Heart left ventricle (tissue), 16 donors: ENCODE data around the gene IRF2. TPM values are rescaled to one million over a fixed set of nuclear protein-coding genes. Genes with fewer than 3 reads are reported as not detected.

Experiments
- ATAC-seq, 4 donors: fragments of 200-7000 bp; cut with Tn5 transposase; one replicate each; pipeline ENCODE4 v1.9.1; 2020 to 2022; ENCODE audit warnings: moderate library complexity in 4 of 4, mild to moderate bottlenecking in 3 of 4, moderate number of reproducible peaks in 1 of 4
- DNase-seq, 5 donors: peaks; one replicate each; pipeline ENCODE4 v3.0.0-alpha.2; 2020
- H3K27ac ChIP-seq, 12 donors: fragments of 200-600 bp; sonication (generic) in 4 of 12; one replicate each; pipeline versions ENCODE4 v1.5.0 to v1.8.0; 2016 to 2022; ENCODE audit warnings: mild to moderate bottlenecking in 2 of 12
- H3K27me3 ChIP-seq, 9 donors: fragments of 200-600 bp; sonication (generic) in 2 of 9; one replicate each; pipeline versions ENCODE4 v1.5.1 to v1.8.0; 2016 to 2022; ENCODE audit warnings: mild to moderate bottlenecking in 3 of 9
- H3K36me3 ChIP-seq, 9 donors: fragments of 200-600 bp; sonication (generic) in 2 of 9; one replicate each; pipeline versions ENCODE4 v1.5.0 to v1.8.0; 2018 to 2022; ENCODE audit warnings: mild to moderate bottlenecking in 2 of 9
- H3K4me1 ChIP-seq, 12 donors: fragments of 200-600 bp; sonication (generic) in 4 of 12; one replicate each; pipeline versions ENCODE4 v1.5.0 to v1.8.0; 2016 to 2022; ENCODE audit warnings: mild to moderate bottlenecking in 3 of 12
- H3K4me3 ChIP-seq, 12 donors: fragments of 200-600 bp; sonication (generic) in 4 of 12; one replicate each; pipeline versions ENCODE4 v1.5.0 to v1.8.0; 2017 to 2022; ENCODE audit warnings: mild to moderate bottlenecking in 9 of 12, moderate library complexity in 4 of 12
- H3K9me3 ChIP-seq, 12 donors: fragments of 200-600 bp; sonication (generic) in 4 of 12; one replicate each; pipeline versions ENCODE4 v1.5.0 to v1.8.0; 2016 to 2022; ENCODE audit warnings: mild to moderate bottlenecking in 1 of 12
- POLR2A ChIP-seq, 2 donors: fragments of 450-650 bp; IDR thresholded peaks; one replicate each; pipeline ENCODE4 v1.6.1; 2017; ENCODE audit warnings: antibody characterized with exemption in 2 of 2, mild to moderate bottlenecking in 2 of 2, moderate library complexity in 2 of 2
- WGBS, 4 donors: extraction: QIAGEN DNeasy Blood & Tissue Kit in 2 of 4; methylation state at CpG; one replicate each; pipeline versions ENCODE4 v1.1.5 to v1.1.7; 2013 to 2018; 5-methylcytosine and 5-hydroxymethylcytosine counted together
- intact Hi-C, 10 donors: fragments of 100-400 bp; cut with DNase I; formaldehyde crosslinking; loops; one replicate each; pipeline versions ENCODE4 v1.11.1 to v1.14.2; 2022
- polyA plus RNA-seq, 2 donors: library from polyadenylated mRNA; stranded (reverse); fragments of 200-250 nt; gene quantifications; one replicate each; pipeline ENCODE4 v1.2.3, GENCODE V29; 2013
- total RNA-seq, 9 donors: library from RNA; depleted of rRNA in 2 of 9; stranded (reverse); fragments of >200 nt in 2 of 9; fragmentation: NEBNext Ultra II Directional in 3 of 9; extraction: Animal tissue kit (Norgen Biotek cat#: 25700) in 3 of 9; gene quantifications; one replicate each; pipeline versions ENCODE4 v1.1.0 to v1.2.4, GENCODE V29; 2016 to 2023
- TF ChIP-seq, protein P1 (sequence below), 12 donors: fragments of 200-600 bp; sonication (generic) in 4 of 12; IDR thresholded peaks; one replicate each; pipeline versions ENCODE4 v1.5.0 to v1.8.0; 2018 to 2022; ENCODE audit warnings: antibody characterized with exemption in 12 of 12, mild to moderate bottlenecking in 5 of 12
- donor health status: ischemic (EF 13 %, LVEDD 7.1; RV severe dilation, severe dysfunction).
- donor health status: healthy with polysubstance abuse.
- donor health status: DM: no; HTN: yes; CAD: no.
- donor health status: DM: no; HTN: no; CAD: no.
- donor health status: ischemic (EF 25% LVEDD 6.9; RV normal size, moderate dysfunction).
- donor health status: ischemic (EF 25% LVEDD 5.7; RV mildly dilated, moderate dysfunction).
- donor health status: healthy.
- donor health status: DM: yes; HTN: yes; CAD: no.
- donor health status: ischemic (EF 35%, LVEDD 5.7; RV mildly dilated, moderate dysfunction).
- donor health status: nonischemic (EF 11% LVEDD 7.7; RV severe dilation, severe dysfunction).
- donor health status: DM: yes; HTN: yes; CAD: no.
- donor health status: PGD.
- donor health status: ischemic (EF 29% LVEDD 5.4; RV normal size, mild dysfunction).
- donor health status: nonischemic (EF 23%, LVEDD 6.1; RV moderate dilation, normal function).

The IRF2 gene
- total and polyA plus RNA-seq, 11 donors = 11.5 to 47.2 (median 26.0) TPM

DNA sequence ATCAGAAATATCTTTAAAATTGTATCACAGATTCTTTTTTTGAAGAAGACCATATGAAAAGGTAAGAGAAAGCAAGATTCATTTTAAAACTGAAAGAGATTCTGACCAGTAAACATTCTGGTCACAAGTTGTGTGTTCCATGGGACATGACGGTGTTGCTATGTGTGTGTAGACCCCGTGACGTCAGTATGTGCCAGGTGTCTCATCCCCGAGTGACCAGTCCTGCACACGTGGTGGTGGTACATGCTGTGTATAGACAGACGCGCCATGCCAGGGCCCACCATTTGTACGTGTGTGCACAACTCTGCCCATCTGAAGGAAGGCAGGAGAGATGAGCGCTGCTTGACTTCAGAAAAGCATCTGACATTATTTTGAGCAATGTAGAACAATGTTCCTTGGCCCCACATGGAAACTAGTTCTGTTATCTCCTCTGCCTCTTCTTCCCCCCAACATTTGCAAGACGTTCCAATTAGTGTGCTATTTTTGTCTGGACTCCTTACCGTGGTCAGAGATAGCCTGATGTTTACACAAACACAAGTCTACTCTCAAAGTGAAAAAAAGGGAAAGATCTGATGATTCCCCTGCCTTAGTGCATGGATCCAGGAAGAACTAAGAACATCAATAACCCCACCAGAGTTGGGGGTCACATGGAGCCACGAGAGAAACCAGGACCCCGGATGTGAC is 51.2 kb downstream of the IRF2 start:
- Histone ChIP-seq H3K4me3 (no peak overlapping the region), H3K9me3 (peaks cover 0 to 7% (median 0%) of the 10 kb centered on the region in 12 donors), H3K36me3 (peaks cover 0 to 79% (median 48%) of the 10 kb centered on the region in 9 donors), H3K27ac (peak overlapping the region in 2 of 12 donors; percentile 6 to 15), H3K4me1 (peaks cover 0 to 84% (median 41%) of the 10 kb centered on the region in 12 donors), H3K27me3 (no peaks in the 10 kb centered on the region)
- WGBS, 4 donors = 73 to 79% (median 77%) methylated on average over 13 of the region's 13 CpGs
- TF ChIP-seq, protein P1, sequence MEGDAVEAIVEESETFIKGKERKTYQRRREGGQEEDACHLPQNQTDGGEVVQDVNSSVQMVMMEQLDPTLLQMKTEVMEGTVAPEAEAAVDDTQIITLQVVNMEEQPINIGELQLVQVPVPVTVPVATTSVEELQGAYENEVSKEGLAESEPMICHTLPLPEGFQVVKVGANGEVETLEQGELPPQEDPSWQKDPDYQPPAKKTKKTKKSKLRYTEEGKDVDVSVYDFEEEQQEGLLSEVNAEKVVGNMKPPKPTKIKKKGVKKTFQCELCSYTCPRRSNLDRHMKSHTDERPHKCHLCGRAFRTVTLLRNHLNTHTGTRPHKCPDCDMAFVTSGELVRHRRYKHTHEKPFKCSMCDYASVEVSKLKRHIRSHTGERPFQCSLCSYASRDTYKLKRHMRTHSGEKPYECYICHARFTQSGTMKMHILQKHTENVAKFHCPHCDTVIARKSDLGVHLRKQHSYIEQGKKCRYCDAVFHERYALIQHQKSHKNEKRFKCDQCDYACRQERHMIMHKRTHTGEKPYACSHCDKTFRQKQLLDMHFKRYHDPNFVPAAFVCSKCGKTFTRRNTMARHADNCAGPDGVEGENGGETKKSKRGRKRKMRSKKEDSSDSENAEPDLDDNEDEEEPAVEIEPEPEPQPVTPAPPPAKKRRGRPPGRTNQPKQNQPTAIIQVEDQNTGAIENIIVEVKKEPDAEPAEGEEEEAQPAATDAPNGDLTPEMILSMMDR (IDR thresholded peaks at IDR 0.05) = no peak
- no peak for TF ChIP-seq POLR2A (IDR thresholded peaks at IDR 0.05)
- ATAC-seq (no peak), DNase-seq (no peak)
- intact Hi-C loops = loop anchor here in 1 of 10 donors (10.0 kb wide), 1 partner anchor 52 kb away; the partner anchor contains the start of gene IRF2

DNA sequence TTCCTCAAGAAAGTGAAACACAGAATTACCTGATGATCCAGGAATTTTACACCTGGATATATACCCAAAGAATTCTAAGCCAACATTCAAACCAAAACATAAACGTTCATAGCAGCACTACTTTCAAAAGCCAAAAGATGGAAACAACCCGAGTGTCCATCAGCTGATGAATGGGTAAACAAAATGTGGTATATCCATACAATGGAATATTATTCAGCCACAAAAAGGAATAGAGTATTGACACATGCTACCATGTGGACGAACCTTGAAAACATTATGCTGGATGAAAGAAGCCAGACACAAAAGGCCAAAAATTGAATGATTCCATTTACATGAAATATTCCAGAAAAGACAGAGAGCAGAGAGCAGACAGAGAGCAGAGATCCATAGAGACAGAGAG is 52.0 kb downstream of the IRF2 start:
- H3K27ac ChIP-seq = no peak overlapping the region
- H3K36me3 ChIP-seq = peaks cover 0 to 79% (median 48%) of the 10 kb centered on the region in 9 donors
- TF ChIP-seq, protein P1 (IDR thresholded peaks at IDR 0.05) = no peak
- no peak for TF ChIP-seq POLR2A (IDR thresholded peaks at IDR 0.05)
- WGBS, 4 donors = 63 to 85% (median 72%) methylated on average over 3 of the region's 3 CpGs
- peaks cover 3 to 84% (median 41%) of the 10 kb centered on the region in 12 donors for H3K4me1 ChIP-seq
- no peak overlapping the region for H3K4me3 ChIP-seq
- intact Hi-C loops = loop anchor here in 1 of 10 donors (10.0 kb wide), 1 partner anchor 52 kb away; the partner anchor contains the start of gene IRF2
- DNase-seq = no peak
- peaks cover 0 to 7% (median 0%) of the 10 kb centered on the region in 12 donors for H3K9me3 ChIP-seq
- no peak for ATAC-seq
- H3K27me3 ChIP-seq = no peaks in the 10 kb centered on the region

DNA sequence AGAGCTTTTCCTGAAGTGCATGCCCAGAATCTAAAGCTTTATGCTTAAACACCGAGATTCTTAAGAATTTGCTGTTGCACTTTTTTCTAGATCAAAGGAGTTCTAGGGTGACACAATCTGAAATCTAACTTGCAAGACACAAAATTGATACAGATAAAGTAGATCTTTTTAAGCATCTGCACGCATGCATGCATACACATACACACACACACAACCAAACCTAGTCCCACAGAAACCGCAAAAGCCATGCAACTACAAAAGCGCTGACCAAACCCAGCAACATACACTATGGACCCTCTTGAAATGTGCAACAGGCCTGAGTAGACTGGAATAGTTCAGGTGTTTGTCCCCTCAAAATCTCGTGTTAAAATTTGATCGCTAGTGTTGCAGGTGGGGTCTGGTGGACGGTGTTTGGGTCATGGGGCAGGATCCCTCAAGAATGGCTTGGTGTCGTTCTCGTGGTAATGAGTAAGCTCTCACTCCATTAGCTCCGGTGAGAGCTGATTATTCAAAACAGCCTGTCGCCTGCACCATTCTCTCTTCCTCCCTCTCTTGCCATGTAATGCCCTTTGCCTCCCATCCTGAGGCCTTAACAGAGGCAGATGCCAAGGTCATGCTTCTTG is 52.7 kb downstream of the IRF2 start:
- 95 to 98% (median 96%) methylated on average over 11 of the region's 11 CpGs for WGBS, 4 donors
- Histone ChIP-seq H3K27me3 (no peaks in the 10 kb centered on the region), H3K4me1 (peaks cover 6 to 84% (median 44%) of the 10 kb centered on the region in 12 donors), H3K27ac (peak overlapping the region in 2 of 12 donors; percentile 16 to 46), H3K36me3 (peaks cover 0 to 74% (median 44%) of the 10 kb centered on the region in 9 donors), H3K9me3 (peaks cover 0 to 7% (median 0%) of the 10 kb centered on the region in 12 donors), H3K4me3 (no peak overlapping the region)
- ATAC-seq (no peak), DNase-seq (no peak)
- intact Hi-C loops = loop anchor here in 1 of 10 donors (10.0 kb wide), 1 partner anchor 53 kb away; the partner anchor contains the start of gene IRF2
- TF ChIP-seq, protein P1 (IDR thresholded peaks at IDR 0.05) = no peak
- no peak for TF ChIP-seq POLR2A (IDR thresholded peaks at IDR 0.05)

DNA sequence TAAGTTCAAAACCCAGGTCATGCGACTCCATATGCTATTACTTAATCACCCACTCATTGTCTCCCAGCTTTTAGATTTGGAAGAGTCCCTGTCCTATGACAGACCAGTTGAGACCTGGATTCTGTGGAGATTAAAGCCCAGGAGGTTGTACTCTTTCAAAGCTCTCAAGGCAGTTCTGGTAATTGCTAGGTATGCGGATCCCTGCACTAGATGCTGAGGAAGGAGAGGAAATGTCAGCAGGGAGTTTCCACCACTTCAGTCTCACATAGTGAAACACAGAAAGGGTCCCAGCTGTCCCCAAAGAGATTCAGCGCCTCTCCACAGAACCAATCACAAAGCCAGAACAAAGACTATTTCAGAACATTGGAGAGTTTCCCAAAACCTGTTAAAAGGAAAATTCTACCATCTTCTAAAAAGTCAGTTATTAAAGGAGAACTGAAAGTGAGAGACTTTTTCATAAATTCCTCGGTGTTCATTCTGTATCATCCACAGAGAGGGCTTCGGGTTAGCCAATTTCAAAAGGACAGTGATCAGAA is 53.4 kb downstream of the IRF2 start:
- H3K4me3 ChIP-seq = no peak overlapping the region
- H3K36me3 ChIP-seq = peaks cover 0 to 67% (median 38%) of the 10 kb centered on the region in 9 donors
- ATAC-seq (no peak), DNase-seq (no peak)
- intact Hi-C loops = loop anchor here in 1 of 10 donors (10.0 kb wide), 1 partner anchor 54 kb away; the partner anchor contains the start of gene IRF2
- no peaks in the 10 kb centered on the region for H3K27me3 ChIP-seq
- 75 to 82% (median 76%) methylated on average over 5 of the region's 5 CpGs for WGBS, 4 donors
- H3K9me3 ChIP-seq = peaks cover 0 to 7% (median 0%) of the 10 kb centered on the region in 12 donors
- H3K4me1 ChIP-seq = peaks cover 6 to 87% (median 46%) of the 10 kb centered on the region in 12 donors
- TF ChIP-seq, protein P1 (IDR thresholded peaks at IDR 0.05) = no peak
- TF ChIP-seq POLR2A (IDR thresholded peaks at IDR 0.05) = no peak
- H3K27ac ChIP-seq = peak overlapping the region in 2 of 12 donors; percentile 16 to 46
